Measurements from ENCODE around the gene IGFBP3. TPM values are rescaled to one million over a fixed set of nuclear protein-coding genes. Genes with fewer than 3 reads are reported as not detected.
"Not testable (repeated sequence)": the region's sequence is repeated elsewhere in the genome, so short reads cannot be mapped to it uniquely, and the experiment has no call there.

IGFBP3 gene, protein sequence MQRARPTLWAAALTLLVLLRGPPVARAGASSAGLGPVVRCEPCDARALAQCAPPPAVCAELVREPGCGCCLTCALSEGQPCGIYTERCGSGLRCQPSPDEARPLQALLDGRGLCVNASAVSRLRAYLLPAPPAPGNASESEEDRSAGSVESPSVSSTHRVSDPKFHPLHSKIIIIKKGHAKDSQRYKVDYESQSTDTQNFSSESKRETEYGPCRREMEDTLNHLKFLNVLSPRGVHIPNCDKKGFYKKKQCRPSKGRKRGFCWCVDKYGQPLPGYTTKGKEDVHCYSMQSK
- 100 to 1,000 TPM in 11 of 12 donors, not detected in 1; 193 to 451 (median 278) TPM for polyA plus RNA-seq (ENCODE audit: insufficient read length in 12 of 12)
- long read RNA-seq, donor 1, transcript IGFBP3-208 (2 exons, 574 nt), result minor isoform, 11 of 106 reads
- long read RNA-seq, donor 1, transcript IGFBP3-207 (2 exons, 583 nt), result minor isoform, 7 of 106 reads
- long read RNA-seq, donor 1, transcript IGFBP3-201 (5 exons, 2,262 nt), result major isoform, 73 of 106 reads
- long read RNA-seq, donor 1, partial matches to known transcripts, result 15 of 106 reads
- long read RNA-seq, donor 1, other reads (novel, unspliced or antisense), result 0 of 106 reads
- long read RNA-seq, donor 2, transcript IGFBP3-208 (2 exons, 574 nt), result minor isoform, 7 of 143 reads
- long read RNA-seq, donor 2, transcript IGFBP3-201 (5 exons, 2,262 nt), result major isoform, 122 of 143 reads
- long read RNA-seq, donor 2, partial matches to known transcripts, result 6 of 143 reads
- long read RNA-seq, donor 2, other reads (novel, unspliced or antisense), result 5 of 143 reads
- long read RNA-seq, donor 3, transcript IGFBP3-201 (5 exons, 2,262 nt), result major isoform, 26 of 28 reads
- long read RNA-seq, donor 3, partial matches to known transcripts, result 0 of 28 reads
- long read RNA-seq, donor 3, other reads (novel, unspliced or antisense), result 0 of 28 reads
- long read RNA-seq, donor 4, transcript IGFBP3-201 (5 exons, 2,262 nt), result major isoform, 41 of 45 reads
- long read RNA-seq, donor 4, partial matches to known transcripts, result 0 of 45 reads
- long read RNA-seq, donor 4, other reads (novel, unspliced or antisense), result 0 of 45 reads
- long read RNA-seq, donor 5, transcript IGFBP3-201 (5 exons, 2,262 nt), result major isoform, 104 of 130 reads
- long read RNA-seq, donor 5, transcript IGFBP3-208 (2 exons, 574 nt), result minor isoform, 9 of 130 reads
- long read RNA-seq, donor 5, partial matches to known transcripts, result 12 of 130 reads
- long read RNA-seq, donor 5, other reads (novel, unspliced or antisense), result 0 of 130 reads
- long read RNA-seq, donor 6, transcript IGFBP3-201 (5 exons, 2,262 nt), result major isoform, 51 of 55 reads
- long read RNA-seq, donor 6, partial matches to known transcripts, result 0 of 55 reads
- long read RNA-seq, donor 6, other reads (novel, unspliced or antisense), result 0 of 55 reads
- long read RNA-seq, donor 7, transcript IGFBP3-208 (2 exons, 574 nt), result minor isoform, 7 of 57 reads
- long read RNA-seq, donor 7, transcript IGFBP3-201 (5 exons, 2,262 nt), result major isoform, 47 of 57 reads
- long read RNA-seq, donor 7, partial matches to known transcripts, result 0 of 57 reads
- long read RNA-seq, donor 7, other reads (novel, unspliced or antisense), result 0 of 57 reads
- long read RNA-seq, donor 8, transcript IGFBP3-201 (5 exons, 2,262 nt), result major isoform, 85 of 99 reads
- long read RNA-seq, donor 8, transcript IGFBP3-208 (2 exons, 574 nt), result minor isoform, 5 of 99 reads
- long read RNA-seq, donor 8, partial matches to known transcripts, result 5 of 99 reads
- long read RNA-seq, donor 8, other reads (novel, unspliced or antisense), result 0 of 99 reads
- long read RNA-seq, donor 9, transcript IGFBP3-201 (5 exons, 2,262 nt), result major isoform, 78 of 131 reads
- long read RNA-seq, donor 9, transcript IGFBP3-208 (2 exons, 574 nt), result minor isoform, 27 of 131 reads
- long read RNA-seq, donor 9, transcript IGFBP3-207 (2 exons, 583 nt), result minor isoform, 6 of 131 reads
- long read RNA-seq, donor 9, partial matches to known transcripts, result 18 of 131 reads
- long read RNA-seq, donor 9, other reads (novel, unspliced or antisense), result 0 of 131 reads
- long read RNA-seq, donor 10, transcript IGFBP3-201 (5 exons, 2,262 nt), result major isoform, 113 of 136 reads
- long read RNA-seq, donor 10, transcript IGFBP3-208 (2 exons, 574 nt), result minor isoform, 8 of 136 reads
- long read RNA-seq, donor 10, partial matches to known transcripts, result 9 of 136 reads
- long read RNA-seq, donor 10, other reads (novel, unspliced or antisense), result 0 of 136 reads
- long read RNA-seq, donor 11, transcript IGFBP3-201 (5 exons, 2,262 nt), result major isoform, 94 of 109 reads
- long read RNA-seq, donor 11, partial matches to known transcripts, result 6 of 109 reads
- long read RNA-seq, donor 11, other reads (novel, unspliced or antisense), result 0 of 109 reads

DNA sequence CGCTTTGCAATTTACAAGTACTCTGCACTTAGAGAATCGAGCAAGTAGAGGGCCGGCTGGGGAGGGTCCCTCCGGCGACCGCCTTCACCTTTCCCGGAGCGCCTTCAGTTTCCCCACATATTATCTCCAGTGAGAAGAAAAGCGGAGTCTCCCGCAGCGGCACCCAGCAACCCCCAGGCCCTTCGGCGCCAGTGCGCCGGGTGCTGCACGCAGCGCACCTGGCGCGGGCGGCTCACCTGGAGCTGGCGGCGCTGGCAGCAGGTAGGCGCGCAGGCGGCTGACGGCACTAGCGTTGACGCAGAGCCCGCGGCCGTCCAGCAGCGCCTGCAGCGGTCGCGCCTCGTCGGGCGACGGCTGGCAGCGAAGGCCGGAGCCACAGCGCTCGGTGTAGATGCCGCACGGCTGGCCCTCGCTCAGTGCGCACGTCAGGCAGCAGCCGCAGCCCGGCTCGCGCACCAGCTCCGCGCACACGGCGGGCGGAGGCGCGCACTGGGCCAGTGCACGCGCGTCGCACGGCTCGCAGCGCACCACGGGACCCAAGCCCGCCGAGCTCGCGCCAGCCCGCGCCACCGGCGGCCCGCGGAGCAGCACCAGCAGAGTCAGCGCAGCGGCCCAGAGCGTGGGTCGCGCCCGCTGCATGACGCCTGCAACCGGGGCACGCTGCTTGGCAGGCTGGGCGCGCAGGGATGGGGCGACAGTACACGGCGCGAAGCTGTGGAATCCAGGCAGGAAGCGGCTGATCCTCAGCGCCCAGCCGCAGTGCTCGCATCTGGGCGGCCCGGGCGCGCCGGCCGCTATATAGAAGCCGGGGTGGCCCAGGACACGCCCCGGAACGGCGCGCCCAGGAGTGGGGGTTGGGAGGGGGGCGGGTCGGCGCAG, at the start of gene IGFBP3:
TSS of gene IGFBP3 (minus strand) at position 771 of the 879 bp plus-strand sequence. CDS start at position 639, 132 bp downstream.
- peak; percentile 60 for DNase-seq

DNA sequence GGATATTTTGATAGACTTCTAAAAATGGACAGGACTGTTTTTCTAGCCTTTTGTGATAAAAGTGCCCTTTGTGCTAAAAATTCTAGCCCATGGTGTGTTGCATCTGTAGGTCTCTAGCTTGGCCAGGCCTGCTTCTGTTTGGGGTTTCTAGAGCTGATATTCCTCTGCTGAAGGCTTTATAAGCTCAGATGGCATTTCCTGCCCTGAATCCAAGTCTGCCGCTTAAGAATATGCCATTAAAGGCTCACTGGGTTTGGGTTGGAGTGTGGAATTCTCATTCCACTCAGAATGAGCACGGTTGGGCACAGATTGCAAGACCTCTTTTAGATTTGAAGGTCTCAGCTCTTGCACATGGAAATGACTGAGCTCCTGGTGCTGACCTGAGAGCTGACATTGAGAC, 49.4 kb upstream of the IGFBP3 start:
- no peak for DNase-seq

DNA sequence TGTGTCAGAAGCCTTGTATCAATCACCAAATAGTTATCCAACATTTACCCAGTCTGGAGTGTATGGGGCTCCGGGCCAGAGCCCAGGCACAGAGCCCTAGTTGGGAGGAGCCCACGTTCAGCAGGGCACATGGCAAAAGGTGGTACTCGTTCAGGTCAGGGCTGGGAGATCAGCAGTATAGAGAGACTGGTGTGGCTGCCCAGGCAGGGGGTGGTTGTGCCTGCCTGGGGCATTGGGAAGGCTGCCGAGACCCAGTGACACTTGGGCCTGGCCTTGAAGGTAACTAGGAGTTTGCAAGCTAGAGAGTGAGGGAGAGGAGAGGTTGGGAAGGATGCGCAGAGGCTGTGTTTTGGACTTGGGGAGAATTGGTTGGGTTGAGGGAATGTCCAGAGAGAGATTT, 48.9 kb upstream of the IGFBP3 start:
- no peak for DNase-seq

DNA sequence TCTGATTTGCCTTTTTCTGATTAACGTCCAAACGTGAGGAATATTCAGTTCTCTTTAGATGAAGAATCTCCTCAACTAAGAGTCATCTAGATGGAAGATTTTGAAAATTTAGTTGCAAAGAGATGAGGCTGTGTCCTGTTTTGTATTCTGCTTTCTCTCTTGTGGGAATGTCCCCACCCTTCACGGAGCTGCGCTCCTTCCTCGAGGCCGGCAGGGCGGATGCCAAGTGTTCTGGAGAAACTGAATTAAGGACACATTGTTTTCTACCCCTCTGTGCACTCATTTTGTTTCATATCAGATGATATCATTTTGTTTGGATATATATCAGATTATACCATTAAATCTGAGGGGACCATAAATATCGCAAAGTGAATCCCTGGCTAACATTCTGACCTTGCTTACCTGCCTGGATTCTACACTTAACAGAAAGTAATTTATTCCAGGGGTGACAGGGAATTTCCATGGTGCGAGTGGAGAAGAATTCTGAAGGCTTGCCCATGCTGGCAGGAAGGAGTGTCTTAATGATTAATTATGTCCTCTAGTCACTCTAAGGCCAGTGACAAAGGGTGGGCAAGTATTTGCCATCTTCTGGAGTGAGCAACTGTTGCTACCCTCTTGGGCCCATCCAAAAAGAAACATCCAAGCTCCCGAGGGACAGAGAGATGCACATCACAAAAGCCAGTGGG, 47.9 kb upstream of the IGFBP3 start:
- no peak for DNase-seq

DNA sequence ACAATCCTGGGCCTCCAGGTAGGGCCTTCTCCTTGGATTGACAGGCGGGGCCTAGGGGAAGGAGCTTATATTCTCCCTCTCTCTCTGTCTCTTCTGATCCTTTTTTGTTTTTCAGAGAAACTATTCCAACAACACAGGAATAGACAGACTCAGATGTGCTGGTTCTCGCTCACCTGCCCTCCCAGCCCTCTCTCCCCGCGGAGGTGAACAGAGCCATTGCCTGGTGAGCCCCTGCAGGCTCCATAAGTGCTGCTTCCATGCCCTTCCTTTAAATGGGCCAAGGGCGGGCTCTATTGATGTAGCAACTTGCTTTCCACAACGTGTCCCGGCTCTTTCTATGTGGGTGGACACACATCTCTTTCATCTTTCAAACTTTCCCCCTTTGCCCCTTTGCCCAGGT, 47.2 kb upstream of the IGFBP3 start:
- DNase-seq, result no peak

DNA sequence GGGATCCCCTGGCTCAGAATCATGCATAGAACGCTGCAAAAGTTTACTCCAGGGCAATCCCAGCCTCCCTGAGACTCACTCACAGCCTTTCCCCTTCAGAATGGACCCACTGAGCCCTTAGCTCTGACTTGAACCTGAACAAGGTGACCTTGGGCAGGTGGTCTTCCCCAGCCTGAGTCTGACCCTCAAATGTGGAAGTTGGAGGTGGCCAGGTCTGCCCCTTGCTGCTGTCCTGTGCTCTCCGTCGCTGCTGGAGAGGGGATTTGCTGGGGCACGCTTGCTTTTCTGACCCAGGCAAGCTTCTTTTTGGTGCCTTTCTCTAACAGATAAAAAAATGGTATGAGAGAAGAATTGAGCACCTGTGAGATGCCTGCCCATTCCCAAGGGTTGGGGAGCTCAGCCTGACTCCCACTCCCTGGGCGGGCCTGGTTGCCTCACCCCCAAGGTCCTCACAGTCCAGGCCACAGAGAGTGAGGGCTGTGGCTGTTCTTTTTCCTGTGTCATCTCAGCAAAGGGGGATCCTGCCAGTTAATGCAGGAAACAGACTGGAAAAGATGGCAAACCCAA, 46.6 kb upstream of the IGFBP3 start:
- no peak for DNase-seq

DNA sequence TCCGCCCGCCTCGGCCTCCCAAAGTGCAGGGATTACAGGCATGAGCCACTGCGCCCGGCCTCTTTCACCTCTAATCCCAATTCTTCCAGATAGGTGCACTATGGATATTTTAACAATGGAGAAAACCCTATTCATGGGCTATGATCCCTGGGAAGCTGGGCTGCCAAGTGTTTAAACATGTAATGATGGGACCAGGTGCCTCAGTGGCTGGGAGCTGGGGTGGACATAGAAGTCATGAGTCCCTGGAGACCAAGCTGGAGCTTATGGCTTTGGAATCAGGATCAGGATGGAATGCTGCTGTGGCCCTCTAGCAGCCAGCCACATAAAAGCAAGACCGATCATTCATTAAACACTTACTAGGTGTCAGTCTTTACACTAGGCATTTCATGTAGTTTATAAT, 41.8 kb upstream of the IGFBP3 start:
- no peak for DNase-seq

DNA sequence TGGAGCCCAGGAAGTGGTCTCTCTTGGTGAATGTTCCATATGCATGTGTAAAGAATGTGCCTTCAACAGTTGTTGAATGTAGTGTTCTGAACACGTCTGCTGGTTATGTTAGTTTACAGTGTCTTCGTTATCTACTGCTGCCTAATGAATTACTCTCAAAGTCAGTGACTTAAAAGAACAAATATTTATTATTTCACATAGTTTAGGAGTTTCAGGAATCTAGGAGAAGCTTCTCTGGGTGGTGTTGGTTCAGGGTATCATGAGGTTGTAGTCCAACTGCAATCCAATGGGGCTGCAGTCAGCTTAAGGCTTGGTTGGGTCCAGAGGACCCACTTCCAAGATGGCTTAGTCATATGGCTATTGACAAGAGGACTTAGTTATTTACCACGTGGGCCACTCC, 36.6 kb upstream of the IGFBP3 start:
- no peak for DNase-seq

DNA sequence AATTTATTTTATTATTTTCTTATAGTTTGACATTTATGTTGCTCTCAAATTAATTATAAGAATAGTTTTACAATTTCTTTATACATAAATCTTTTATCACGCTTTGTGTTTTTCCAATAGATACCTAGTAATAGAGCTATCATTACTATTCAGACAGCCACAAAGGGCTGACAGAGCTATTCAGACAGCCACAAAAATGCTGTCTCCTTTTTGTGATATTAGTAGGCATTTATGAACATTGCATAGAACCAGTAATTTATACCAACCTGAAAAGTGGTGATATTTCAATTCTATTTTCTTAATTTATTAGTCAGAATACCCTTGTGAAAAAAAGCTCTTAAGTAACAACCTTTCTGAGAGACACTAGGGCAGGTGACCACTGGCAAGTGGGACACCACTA, 34.2 kb upstream of the IGFBP3 start:
- no peak for DNase-seq

DNA sequence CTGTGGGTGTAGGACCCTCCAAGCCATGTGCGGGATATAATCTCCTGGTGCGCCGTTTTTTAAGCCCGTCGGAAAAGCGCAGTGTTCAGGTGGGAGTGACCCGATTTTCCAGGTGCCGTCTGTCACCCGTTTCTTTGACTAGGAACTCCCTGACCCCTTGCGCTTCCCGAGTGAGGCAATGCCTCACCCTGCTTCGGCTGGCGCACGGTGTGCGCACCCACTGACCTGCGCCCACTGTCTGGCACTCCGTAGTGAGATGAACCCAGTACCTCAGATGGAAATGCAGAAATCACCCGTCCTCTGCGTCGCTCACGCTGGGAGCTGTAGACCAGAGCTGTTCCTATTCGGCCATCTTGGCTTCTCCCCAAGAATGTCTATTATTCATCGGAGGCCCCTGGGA, 32.0 kb upstream of the IGFBP3 start:
- DNase-seq, result not testable (repeated sequence)

DNA sequence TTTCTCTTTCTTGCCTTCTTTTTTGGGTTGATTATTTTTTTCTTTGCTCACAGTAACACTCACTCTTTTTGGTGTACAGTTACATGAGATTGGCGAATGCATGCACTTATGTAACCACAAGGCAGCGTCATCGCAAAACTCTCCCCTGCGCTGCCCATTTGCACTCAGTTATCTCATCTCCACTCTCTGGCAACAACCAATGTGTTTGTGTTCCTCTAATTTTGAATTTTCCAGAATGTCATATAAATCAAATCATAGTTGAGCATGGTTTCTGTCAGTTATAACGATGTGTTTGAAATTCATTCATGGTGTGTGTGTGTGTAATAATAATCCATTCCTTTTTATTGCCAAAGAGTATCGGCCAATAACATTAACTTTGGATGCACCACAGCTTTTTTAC, 23.0 kb upstream of the IGFBP3 start:
- no peak for DNase-seq

DNA sequence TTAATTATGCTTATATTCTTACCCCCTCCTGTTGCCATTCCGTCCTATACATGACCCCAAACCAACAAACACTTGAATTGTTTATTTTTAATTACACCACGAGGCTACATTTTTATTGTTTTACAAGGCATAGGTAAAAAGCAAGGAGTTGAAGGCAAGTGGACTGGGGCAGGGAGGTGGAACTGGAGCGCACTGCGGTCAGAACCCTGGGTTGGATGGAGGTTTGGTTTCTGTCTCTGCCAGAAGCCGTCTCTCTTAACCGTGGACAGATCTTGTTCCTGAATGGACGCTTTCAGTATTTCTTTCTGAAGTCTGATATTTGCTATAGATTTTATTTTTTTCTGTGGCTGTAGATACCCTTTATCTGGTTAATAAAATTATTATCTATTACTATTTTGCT, 19.9 kb upstream of the IGFBP3 start:
- no peak for DNase-seq

DNA sequence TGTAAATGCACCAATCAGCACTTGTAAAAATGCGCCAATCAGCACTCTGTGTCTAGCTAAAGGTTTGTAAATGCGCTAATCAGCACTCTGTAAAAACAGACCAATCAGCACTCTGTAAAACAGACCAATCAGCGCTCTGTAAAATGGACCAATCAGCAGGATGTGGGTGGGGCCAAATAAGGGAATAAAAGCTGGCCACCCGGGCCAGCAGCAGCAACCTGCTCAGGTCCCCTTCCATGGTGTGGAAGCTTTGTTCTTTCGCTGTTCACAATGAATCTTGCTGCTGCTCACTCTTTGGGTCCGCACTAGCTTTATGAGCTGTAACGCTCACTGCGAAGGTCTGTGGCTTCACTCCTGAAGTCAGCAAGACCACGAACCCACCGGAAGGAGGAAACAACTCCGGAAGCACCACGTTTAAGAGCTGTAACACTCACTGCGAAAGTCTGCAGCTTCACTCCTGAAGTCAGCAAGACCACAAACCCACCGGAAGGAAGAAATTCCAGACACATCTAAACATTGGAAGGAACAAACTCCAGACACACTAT, 19.2 kb upstream of the IGFBP3 start:
- not testable (repeated sequence) for DNase-seq

DNA sequence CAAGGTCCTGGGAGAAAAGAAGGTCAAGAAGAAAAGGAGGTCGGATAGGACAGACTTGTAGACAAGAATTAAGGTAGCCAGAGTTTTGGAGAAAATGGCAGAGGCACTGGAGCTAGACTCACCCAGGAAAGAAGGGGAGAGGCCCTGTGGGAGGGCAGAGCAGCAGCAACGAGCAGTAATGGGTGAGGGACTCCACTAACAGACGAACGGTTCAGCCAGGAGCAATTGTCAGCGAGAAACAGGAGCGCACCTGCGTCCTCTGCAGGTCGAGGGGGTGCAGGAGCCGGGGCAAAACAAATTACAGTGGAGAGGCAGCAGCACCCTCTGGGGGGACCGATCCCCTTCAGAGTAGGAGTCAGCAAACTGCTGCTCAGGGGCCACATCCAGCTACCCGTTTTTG, 18.5 kb upstream of the IGFBP3 start:
- DNase-seq, result no peak

DNA sequence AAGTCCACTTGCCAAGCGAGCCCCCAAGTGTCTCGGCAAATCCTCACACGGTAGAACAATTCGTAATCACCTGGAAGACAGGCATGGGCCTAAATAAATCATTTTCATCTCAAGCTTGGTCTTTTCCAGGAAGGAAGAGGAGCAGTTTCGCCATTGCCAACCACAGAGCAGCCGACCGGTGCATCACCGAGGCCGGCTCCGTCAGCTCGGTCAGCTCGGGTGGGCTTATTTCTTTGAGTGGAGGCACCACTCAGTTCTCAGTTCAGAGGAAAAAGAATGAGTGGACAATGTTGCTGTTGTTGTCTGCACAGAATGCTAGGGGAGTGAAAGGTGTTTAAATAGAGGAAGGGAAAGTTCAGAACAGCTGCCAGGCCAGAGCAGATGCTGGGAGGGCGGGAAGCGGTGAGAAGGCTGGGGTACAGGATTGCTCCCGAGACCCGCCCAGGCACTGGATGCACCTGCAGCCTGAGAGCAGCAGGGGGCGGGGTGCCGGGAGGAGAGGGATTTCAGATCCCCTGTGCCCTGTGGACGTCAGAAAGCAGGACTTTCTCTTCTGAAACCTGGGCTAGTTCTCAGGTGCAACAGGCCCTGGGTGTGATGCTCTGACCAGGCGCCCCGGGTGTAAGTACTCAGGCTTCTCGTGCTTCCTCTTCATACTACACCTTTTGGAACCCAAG, 17.7 kb upstream of the IGFBP3 start:
- no peak for DNase-seq

DNA sequence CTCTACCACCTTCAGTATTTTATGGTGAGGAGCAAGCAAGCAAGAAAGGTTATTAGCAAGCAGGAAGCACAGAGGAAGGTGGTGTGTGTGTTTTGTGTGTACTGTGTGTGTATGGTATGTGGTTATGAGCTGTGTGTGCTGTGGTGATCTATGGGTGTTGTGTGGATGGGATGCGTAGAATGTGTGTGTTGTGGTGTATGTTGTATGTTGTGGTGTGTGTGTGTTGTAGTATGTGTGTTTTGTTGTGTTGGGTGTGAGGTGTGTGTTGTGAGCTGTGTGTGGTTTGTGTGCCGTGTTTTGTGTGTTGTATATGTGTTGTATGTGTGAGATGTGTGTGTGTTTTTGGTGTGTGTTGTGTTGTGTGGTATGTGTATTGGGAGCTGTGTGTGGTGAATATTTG, 16.8 kb upstream of the IGFBP3 start:
- no peak for DNase-seq

DNA sequence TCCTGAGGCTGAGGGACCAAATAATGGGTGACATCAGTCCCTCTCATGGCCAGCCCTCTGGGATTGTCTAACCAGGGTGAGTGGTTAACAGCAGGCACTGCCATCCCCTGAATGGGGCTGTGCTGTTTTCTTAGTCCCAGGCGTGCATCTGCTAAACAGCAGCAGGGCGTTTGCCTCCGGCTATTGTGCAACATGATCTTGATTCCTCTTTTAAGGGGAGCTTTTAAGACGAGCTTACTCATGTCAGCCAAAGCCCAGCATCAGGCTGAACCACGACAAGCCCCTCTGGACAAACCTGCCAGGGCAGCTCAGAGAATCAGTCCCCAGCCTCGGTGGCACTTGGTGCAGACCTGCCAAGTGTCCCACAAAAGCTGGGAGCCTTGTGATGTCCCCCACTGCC, 16.2 kb upstream of the IGFBP3 start:
- DNase-seq, result no peak

All from muscle of arm (tissue), 14 donors.